GM21576 (cell line): ENCODE measurements around the gene FBXO4.
"Not testable (repeated sequence)": the region's sequence is repeated elsewhere in the genome, so short reads cannot be mapped to it uniquely, and the experiment has no call there.

Experiments
- ATAC-seq: cut with Tn5 transposase; IDR thresholded peaks from one replicate; pipeline ENCODE4 v1.9.1; 2021; ENCODE audit warnings: mild to moderate bottlenecking, moderate library complexity; ENCODE audit not compliant: unreplicated experiment

FBXO4 gene

GRCh38 chr5:41978676-41979075, 53.6 kb downstream of the FBXO4 start:
- no peak for ATAC-seq

GRCh38 chr5:41980396-41980795, 55.3 kb downstream of the FBXO4 start:
- ATAC-seq: no peak

GRCh38 chr5:41980870-41981269, 55.8 kb downstream of the FBXO4 start:
- ATAC-seq: no peak

GRCh38 chr5:41982858-41983257, 57.8 kb downstream of the FBXO4 start:
- not testable (repeated sequence) for ATAC-seq

GRCh38 chr5:41983284-41983683, 58.2 kb downstream of the FBXO4 start:
- no peak for ATAC-seq

- ATAC-seq: no peak
Measured at GRCh38 chr5:41985945-41986695, 61.0 kb downstream of the FBXO4 start.
